Measurements from ENCODE around the gene IDH3G. TPM values are rescaled to one million over a fixed set of nuclear protein-coding genes. Genes with fewer than 3 reads are reported as not detected.

The IDH3G gene
- polyA plus RNA-seq, 1 donor (not counting 4 experiments of a cell fraction or from before 2014, with no cell fraction given): 44.7 TPM

- dilution Hi-C loops (cut with MboI; ENCODE audit: extremely low pct_ligation_motif_present, low sequenced_read_pairs): no loop called here
- FAIRE-seq: no peak
Observed at GRCh38 chrX:153805436-153805835, 11.3 kb upstream of the IDH3G start.

GRCh38 chrX:153804621-153805020 lies 10.4 kb upstream of the IDH3G start:
- H3K9me3 ChIP-seq (ENCODE audit: control insufficient read depth, low read depth, low read length): no peaks in the 10 kb centered on the region
- no peaks in the 10 kb centered on the region for H3K79me2 ChIP-seq (ENCODE audit: control insufficient read depth, insufficient read depth, low read length)
- no peak for FAIRE-seq
- TF ChIP-seq EZH2 (IDR thresholded peaks at IDR 0.05; ENCODE audit: low read length) (no peak), CTCF (optimal IDR thresholded peaks at IDR 0.05 in 1 of 3, IDR thresholded peaks at IDR 0.05 in 1 of 3, conservative IDR thresholded peaks at IDR 0.05 in 1 of 3; ENCODE audit: extremely low read depth in 1 of 3, insufficient read depth in 2 of 3, low read length in 3 of 3) (no peak)
- H3K4me2 ChIP-seq (ENCODE audit: control insufficient read depth, extremely low read depth, insufficient read depth, low read depth, low read length): no peak overlapping the region
- no peak overlapping the region for H3K9ac ChIP-seq (ENCODE audit: control insufficient read depth, extremely low read depth, insufficient read depth, low read length)
- no peaks in the 10 kb centered on the region for H3K4me1 ChIP-seq (ENCODE audit: control insufficient read depth, extremely low read depth, insufficient read depth, low read length)
- dilution Hi-C loops (cut with MboI; ENCODE audit: extremely low pct_ligation_motif_present, low sequenced_read_pairs): no loop called here
- no peaks in the 10 kb centered on the region for H4K20me1 ChIP-seq (ENCODE audit: control insufficient read depth, extremely low read depth, insufficient read depth, low read length)
- H3K4me3 ChIP-seq (ENCODE audit: control insufficient read depth in 2 of 3, extremely low read depth in 1 of 3, insufficient read depth in 2 of 3, low read depth in 1 of 3, low read length in 3 of 3): no peak overlapping the region
- no peak overlapping the region for H3K27ac ChIP-seq (ENCODE audit: control insufficient read depth, insufficient read depth, low read length)
- H3K9me1 ChIP-seq (ENCODE audit: control insufficient read depth, extremely low read depth, insufficient read depth, low read length): no peaks in the 10 kb centered on the region
- H3K36me3 ChIP-seq (ENCODE audit: control insufficient read depth in 2 of 2, extremely low read depth in 1 of 2, insufficient read depth in 2 of 2, low read length in 2 of 2): no peaks in the 10 kb centered on the region
- DNase-seq (ENCODE audit: low read depth, low spot score): no peak
- no peaks in the 10 kb centered on the region for H3K27me3 ChIP-seq (ENCODE audit: control insufficient read depth, extremely low read depth, insufficient read depth, low read length)
- no peak overlapping the region for H2AFZ ChIP-seq (ENCODE audit: control insufficient read depth, low read length)

More at GRCh38 chrX:153805436-153805835, 11.3 kb upstream of the IDH3G start:
- no peaks in the 10 kb centered on the region for H3K4me1 ChIP-seq (ENCODE audit: control insufficient read depth, extremely low read depth, insufficient read depth, low read length)
- no peaks in the 10 kb centered on the region for H3K36me3 ChIP-seq (ENCODE audit: control insufficient read depth in 2 of 2, extremely low read depth in 1 of 2, insufficient read depth in 2 of 2, low read length in 2 of 2)
- no peak for TF ChIP-seq CTCF (optimal IDR thresholded peaks at IDR 0.05 in 1 of 3, IDR thresholded peaks at IDR 0.05 in 1 of 3, conservative IDR thresholded peaks at IDR 0.05 in 1 of 3; ENCODE audit: extremely low read depth in 1 of 3, insufficient read depth in 2 of 3, low read length in 3 of 3)
- TF ChIP-seq EZH2 (IDR thresholded peaks at IDR 0.05; ENCODE audit: low read length): no peak
- H3K27me3 ChIP-seq (ENCODE audit: control insufficient read depth, extremely low read depth, insufficient read depth, low read length): no peaks in the 10 kb centered on the region
- no peak for DNase-seq (ENCODE audit: low read depth, low spot score)
- H3K27ac ChIP-seq (ENCODE audit: control insufficient read depth, insufficient read depth, low read length): no peak overlapping the region
- H3K4me2 ChIP-seq (ENCODE audit: control insufficient read depth, extremely low read depth, insufficient read depth, low read depth, low read length): no peak overlapping the region
- no peaks in the 10 kb centered on the region for H3K9me3 ChIP-seq (ENCODE audit: control insufficient read depth, low read depth, low read length)
- no peaks in the 10 kb centered on the region for H3K9me1 ChIP-seq (ENCODE audit: control insufficient read depth, extremely low read depth, insufficient read depth, low read length)
- no peaks in the 10 kb centered on the region for H3K79me2 ChIP-seq (ENCODE audit: control insufficient read depth, insufficient read depth, low read length)
- H4K20me1 ChIP-seq (ENCODE audit: control insufficient read depth, extremely low read depth, insufficient read depth, low read length): no peaks in the 10 kb centered on the region
- no peak overlapping the region for H3K4me3 ChIP-seq (ENCODE audit: control insufficient read depth in 2 of 3, extremely low read depth in 1 of 3, insufficient read depth in 2 of 3, low read depth in 1 of 3, low read length in 3 of 3)
- no peak overlapping the region for H2AFZ ChIP-seq (ENCODE audit: control insufficient read depth, low read length)
- H3K9ac ChIP-seq (ENCODE audit: control insufficient read depth, extremely low read depth, insufficient read depth, low read length): no peak overlapping the region
